GM18867 (cell line): ENCODE measurements around the gene HOXB6.

Experiments
- ATAC-seq: cut with Tn5 transposase; IDR thresholded peaks from one replicate; pipeline ENCODE4 v1.9.1; 2021; ENCODE audit warnings: mild to moderate bottlenecking, moderate library complexity; ENCODE audit not compliant: unreplicated experiment

The HOXB6 gene

DNA sequence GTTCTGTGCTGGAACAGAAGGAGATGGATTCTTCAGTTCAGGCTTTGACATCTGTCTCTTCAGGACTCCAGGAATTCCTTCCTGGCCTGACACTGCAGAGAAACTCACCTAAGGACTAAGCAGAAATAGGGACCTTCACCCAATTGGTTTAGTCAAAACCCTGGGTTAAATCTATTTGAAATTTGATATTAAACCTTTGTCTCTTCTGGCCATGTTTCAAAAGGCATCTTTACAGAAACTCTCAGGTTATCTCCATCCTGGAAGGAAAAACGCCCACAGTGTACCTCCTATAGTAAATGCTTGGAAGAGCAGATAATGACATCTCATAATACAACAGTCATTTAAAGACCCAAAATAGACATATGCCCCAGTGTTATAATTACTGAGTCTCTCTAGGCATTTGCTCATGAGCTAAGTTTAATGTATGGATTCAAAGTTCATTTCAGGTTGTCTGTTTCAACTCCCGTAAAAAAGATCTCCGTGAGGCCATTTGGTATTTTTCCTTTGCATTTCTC lies 21.0 kb downstream of the HOXB6 start:
- ATAC-seq = no peak

DNA sequence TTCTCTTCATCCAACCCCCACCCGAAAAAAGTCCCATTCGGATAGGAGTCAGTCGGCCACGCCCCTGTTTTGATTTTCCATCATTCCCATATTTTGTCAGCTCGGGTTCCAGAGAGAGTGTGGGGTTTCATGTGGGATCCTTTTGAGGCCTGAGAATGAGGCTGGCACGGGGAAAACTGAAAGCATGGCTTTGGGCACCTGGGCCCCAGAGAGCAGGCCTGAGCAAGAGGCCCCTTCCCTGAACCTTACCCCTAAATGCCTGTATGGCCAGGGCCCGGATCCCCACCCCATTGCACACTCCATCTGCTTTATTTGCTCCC lies 22.1 kb downstream of the HOXB6 start:
- ATAC-seq = no peak

DNA sequence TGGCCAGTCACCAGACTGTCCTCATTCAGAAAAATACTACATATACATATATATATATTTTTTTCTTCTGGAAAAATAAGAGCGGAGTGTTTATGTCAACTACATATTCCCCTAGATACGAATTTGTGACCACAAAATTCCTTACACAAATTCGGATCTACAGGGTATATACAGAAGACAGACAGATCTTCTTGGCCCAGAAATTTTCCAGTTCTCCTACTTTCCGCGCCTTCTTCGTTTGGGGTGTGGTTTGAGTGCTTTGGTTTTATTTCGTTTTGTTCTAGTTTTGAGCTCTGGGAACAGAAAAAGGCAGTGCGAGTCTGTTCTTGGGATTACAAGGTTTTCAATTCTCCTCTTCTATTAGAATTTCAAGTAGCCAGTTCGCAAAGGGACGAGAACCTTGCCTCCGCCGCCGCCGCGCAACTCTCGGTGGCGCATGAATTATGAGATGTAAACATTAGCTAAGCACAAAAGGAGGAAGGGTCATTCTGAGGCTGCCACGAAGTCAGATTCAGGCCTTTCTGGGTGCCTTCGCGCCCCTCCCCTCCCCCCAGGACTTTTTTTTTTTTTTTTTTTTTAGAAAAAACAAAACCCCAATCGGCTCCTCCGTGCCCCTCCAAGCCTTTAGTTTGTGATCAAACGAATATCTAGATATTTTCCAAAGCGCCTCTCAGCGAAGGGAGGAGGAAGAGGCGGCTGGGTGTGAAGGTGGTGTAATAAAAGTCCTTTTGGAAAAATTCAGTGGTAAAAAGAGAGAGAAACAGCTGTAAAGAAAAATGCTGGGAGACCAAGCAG lies 24.8 kb downstream of the HOXB6 start:
- no peak for ATAC-seq

DNA sequence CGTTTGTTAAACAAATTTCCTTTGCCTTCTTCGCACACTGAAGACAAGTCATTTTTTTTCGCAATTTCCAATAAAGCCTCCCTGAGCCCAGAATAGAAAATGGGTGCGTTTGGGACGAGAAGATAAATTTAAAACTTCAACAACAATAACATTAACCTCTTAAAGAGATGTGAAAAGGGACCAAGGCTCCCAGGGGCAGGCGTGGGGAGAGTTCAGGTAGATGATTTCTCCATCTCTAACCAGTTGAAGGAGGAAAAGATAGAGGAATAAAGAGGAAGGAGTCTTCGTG lies 25.4 kb downstream of the HOXB6 start:
- ATAC-seq = no peak

DNA sequence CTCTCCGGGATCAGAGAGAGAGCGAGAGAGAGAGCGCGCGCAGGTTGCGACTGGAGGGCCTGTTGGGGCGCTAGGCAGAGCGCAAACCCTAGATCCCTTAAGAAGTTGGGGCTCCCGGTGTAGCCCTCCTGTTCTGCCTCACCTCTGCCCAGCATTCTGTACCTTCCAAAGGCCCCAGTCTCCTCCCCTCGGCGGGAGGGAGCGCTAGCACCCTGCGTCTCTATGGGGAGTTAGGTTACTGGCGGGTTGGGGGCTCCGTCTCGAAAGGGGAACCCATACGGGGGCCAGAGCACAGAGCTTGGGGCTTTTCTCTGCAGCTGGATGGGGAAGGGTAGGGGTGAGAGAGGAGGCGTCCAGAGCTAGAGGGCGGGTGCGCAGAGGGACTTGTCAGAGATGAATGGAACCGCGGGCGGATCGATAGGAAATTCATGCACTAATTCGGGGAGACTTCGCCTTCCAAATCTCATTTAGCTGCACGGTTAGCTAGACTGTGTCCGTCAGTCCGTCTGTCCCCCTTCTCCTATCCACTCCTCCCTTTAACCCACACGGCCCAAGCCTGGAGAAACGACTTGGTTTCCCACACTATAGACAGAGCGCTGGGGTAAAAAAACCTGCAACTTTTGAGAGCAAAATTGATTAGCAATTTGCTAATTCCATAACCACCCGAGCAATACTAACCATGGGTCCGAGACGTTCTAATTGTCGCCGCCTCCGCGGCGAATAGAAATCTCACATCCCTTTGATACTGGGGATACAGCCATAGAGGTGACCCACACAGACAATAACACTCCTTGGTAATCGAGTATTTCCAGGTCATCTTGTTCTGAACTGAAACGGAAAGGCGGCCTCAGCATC lies 25.9 kb downstream of the HOXB6 start:
- peak; percentile 46 for ATAC-seq

DNA sequence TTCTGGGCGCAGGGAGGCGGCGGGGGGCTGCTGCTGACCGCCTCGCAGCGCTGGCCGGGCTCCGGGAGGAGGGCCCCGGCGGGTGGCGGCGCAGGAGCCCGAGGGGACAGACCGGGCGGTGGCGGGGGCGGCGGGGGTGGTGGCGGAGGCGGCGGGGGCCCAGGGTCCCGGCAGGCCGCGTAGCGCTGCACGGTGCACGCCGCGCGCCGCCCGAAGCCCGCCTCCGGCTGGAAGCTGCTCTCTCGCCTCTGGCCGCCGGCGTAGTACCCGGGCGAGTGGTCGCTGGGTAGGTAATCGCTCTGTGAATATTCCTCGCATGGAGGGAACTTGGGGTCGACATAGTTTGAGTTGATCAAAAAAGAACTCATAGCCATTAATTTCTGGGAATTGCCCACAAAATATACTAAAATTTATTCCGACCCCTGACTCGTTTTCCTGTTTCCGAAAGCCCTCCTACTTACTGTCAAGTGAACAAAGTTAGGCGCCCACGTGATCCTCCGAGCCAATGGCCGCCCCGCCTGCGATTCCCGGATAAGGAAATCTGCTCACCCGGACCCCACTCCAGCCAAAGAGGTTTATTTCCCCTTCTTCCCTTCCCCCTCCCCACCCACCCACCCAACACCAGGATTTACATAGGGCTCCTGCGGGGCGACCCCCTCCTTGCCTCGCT lies 26.7 kb downstream of the HOXB6 start, which contains the start of gene HOXB4:
HOXB4 (minus strand) TSS at position 405 of the 670 bp plus-strand sequence; CDS start at position 374, 31 bp downstream.
- peak; percentile 63 for ATAC-seq

DNA sequence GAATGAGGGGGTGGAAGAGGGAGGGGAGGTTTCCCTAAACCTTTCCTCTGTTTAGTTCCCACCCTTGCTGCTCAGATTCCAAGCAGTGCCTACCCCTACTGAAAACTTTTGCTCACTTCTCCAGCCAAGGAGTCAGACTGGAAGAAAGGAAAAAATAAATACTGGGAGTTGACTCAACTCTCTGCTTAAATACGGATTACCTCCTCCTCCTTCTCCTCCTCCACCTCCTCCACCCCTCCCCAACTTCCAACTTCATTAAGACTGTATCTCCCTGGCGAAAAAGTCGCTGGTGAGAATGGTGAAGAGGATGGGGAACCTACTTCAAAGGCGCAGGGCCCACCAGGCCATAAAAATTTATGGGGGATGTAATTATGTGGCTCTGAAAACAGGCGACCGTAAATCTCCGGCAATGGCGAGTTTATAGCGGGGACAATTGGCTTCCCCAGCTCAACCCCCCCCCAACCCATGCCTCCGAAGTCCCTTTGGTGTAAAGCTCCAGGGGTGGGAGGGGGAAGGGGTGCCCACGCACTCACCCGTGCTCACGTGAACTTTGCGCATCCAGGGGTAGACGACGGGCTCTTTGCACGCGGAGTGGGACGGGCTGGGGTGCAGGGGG lies 27.3 kb downstream of the HOXB6 start:
- ATAC-seq = peak; percentile 12

DNA sequence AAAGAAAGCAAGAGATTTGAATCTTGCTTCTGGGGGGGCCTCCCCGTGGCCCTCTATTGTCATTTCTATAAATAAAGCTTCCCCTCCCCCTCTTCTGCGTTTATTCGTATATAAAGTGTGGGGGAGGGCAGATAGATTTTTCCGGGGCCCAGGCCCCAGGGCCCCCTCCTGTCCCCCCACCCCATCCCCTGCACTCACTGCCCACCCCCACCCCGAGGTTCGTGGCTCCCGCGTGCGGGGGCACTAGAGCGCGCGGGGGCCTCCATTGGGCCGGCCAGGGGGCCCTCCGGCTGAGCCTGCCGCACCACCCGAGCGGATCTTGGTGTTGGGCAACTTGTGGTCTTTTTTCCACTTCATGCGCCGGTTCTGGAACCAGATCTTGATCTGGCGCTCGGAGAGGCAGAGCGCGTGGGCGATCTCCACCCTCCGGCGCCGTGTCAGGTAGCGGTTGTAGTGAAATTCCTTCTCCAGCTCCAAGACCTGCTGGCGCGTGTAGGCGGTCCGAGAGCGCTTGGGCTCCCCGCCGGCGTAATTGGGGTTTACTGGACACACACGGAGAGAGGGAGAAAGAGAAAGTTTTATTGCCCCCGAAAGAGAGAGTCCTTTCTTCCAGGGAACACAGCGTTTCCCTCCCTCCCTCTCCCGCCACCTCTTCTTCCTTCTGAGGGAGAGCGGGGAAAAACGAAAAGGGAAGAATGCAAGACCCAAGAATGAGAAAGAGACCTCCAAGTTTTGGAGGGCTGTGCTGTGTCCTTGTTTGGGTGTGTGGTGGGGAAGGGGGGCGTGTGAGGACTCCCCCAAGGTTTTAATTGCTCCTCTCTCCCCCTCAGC lies 28.1 kb downstream of the HOXB6 start:
- ATAC-seq = no peak

DNA sequence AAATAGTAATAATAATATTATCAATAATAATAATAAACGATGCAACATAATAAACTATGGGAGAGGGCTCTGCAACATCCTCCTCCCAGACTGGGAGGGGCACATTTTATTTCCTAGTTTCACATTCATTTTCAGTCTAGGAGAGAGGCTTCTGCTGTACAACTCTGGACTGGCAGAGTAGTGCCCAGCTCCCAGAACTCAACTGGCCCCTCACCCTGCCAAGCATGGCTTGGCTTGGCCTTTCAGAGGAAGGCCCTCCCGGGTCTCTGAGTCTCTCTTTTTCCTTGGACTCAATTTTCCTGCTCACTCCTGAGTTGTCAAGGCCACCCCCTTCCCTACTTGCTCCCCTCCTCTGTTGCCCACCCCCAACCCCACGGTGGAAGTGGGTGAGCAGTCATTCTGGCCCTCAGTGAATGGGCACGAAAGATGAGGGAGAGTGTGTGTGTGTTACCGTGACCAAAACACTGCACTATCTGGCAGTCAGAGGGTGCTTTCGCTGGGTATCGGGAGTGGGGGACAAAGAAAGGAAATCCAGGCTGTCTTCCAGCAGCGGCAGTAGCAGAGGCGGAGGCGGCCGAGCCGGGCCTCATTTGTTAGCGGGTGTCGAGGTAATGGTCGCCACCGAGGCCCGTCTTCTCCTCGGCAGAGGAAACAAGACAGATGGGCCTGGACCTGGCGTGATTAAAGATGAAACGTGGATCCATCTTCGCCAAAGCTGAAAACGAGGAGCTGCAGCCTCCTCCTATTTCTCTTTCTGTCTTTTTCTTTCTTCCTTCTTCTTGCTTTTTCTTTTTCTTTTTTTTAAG lies 28.9 kb downstream of the HOXB6 start:
- ATAC-seq = no peak

DNA sequence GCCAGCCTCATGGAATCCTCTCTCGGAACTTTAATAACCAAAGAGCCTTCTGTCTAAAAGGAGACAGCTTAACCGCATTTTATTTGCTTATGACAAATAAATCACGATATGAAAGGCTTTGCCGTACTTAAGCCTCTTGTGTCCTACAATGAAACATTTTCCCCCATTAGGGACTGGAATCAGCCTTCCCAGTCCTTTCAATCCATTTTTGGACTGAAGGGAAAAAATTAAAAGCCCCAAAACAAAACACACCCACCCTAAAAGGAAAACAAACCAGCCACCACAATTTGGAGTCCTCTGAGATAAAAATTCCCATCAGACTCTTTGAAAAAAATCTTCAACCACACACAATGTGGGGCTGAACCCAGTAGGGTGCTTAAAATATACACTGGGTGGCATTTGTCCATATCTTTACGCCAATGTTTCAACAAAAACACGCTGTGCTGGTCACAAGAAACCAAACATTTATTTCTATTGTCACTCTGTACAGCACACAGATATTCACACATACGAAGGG lies 29.7 kb downstream of the HOXB6 start:
- ATAC-seq = no peak

DNA sequence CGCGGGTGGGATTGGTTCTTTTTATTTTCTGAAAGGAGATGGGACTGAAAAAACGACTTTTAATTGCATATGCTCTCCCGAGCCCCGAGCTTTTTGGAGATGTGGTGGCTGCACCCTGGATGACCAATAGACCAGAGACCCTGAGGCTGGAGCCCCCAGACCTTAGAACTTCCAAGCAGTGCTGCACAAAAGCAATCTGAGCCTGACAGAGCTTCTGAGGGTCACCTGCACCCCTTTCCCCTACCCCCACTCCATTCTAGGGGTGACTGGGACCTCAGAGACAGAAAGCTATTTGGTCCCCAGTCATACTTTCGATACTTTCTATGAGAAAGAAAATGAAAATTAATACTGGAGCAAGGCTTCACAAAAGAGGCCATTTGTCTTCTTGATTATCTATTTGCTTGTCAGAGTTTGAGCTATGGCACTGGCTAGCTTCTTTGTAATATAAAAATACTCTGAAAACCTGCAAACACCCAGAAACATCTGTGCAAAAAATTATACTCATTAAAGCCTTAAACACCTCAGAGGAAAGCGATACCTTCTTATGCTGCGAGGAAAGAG lies 30.2 kb downstream of the HOXB6 start:
- no peak for ATAC-seq

DNA sequence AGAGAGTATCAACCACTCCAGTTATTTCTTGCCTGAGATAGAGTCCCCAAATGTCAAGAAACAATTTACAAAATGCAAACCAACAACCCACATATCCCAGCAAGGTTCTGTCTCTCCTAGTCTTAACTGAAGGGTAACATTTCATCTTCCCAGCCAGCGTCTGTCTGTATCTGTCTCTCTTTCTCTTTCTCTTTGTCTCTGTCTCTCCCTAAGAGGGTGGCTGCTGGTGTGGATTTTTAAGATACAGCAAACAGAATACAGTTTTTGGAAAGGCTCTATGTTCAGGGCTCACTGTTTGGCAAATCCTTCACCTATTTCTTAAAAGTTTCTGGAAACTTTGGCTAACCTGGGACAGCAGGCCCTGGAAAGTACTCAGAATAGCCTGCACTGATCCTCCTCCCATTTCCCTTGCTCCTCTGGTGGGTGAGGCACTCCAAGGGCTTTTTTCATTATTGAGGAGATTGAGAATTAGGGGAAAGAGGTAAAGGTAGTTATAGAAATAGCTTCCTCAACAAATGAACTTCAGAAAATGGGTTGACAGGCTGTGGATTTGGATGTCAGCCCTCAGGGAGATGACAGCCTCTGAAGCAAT lies 32.9 kb downstream of the HOXB6 start:
- ATAC-seq = no peak

DNA sequence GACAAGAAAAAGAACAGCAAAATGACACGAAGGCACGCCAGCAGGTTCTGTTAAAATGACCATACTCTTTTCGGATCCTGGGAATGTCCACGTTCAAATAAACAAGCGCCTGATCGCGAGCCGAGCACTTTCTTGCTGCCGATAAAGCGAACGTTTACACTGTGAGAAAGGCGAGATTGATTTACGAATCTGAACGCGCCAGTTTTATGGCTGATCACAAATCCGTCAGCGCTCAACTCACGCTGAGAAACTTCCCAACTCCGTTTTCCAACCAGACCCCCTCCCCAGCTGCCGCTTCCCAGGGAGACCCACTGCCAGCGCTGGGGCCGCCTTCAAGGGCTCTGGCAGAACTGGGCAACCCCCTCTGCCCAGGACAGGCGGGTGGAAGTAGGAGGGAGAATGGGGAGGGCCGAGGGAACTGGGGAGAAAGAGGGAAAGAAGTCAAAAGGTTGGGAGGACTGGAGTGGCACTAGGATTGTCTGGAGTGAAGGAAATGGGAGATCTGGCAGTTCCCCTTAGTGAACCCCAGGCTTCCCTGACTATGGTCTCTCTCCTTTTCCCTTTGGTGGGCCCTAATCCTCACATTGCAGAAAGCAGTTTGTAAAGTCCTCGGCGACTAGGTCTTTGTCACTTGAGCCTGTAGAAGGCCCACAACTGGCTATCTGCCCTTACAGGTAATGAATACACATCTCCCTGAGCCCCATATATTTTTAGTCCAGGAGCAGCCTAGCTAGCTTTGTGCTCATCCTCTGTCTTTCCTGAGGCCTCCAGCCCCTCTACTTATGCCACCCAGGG lies 33.6 kb downstream of the HOXB6 start:
- ATAC-seq = no peak

DNA sequence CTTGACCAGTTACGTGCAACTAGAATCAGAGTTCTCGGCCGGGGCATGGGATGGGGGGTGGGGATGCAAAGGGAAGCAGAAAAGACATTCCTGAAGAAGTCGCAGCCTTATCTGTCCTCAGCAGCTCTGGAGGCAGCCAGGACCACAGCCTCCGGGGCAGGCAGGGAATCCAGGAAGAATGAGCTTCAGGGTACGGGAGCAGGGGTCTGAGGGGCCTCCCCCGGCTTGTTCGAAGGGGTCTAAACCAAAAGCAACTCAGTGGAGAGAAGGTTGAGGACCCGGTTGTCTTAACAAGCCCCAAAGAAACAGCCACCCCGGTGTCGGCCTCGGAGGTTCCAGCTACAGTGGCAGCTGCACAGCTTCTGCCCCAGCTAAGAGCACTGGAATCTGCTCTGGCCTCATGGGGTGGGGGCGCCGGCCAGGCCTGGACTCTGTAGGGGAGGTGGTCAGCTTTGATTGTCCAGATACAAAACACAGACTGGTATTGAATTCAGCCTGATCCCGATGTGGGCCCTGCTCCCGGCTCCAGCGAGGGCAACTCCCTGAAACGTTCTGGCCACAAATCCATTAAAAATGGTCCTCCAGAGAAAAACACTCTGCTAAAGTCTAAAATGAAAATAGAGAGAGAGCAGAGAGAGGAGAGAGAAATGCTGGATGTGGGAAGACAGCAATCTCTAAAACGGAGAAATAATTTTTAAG lies 34.3 kb downstream of the HOXB6 start:
- ATAC-seq = no peak

DNA sequence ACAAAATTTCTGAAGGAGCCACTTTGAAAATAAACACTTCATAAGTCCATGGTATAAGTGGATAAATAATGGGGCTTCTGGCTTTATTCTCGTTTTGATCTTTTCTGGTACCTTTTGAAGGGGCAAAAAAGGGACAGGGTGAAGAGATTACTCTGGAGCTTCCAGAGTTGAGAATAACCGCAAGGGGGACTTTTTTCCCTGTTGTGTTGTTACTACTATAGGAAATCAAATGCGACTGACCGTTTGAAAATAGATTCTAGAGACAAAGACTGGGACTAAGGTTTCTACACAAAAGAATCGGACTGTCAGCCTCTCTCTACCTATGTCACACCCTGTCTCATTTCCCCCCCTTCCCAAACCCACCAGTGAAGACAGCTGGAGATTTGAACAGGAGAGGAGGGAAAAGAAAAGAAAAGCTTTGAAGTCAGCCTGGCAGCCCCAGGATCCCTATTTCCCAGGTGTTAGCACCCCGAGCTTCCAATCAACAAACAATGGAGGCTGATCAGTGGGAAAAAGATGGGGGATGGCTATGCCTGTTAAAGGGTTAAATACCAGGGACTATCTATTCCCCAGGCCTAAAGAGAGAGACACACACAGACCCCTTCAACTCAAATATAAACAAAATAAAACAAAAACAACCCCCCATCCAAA lies 35.0 kb downstream of the HOXB6 start:
- no peak for ATAC-seq

DNA sequence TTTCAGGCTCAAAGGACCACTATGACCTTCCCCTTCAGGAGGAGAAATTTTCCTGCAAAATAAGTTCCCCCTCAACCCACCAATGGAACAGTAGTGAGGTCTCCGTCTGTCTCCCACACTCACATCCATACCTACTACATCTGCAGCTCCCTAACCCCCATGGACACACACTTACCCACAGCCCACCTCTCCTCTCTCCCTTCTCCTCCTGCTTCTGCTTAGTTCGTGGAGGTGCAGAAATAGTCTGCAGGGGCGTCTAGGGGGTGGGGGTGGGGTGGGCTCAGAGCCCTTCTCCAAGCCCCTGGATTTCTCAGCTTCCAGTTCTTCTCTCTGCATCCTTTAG lies 35.6 kb downstream of the HOXB6 start:
- no peak for ATAC-seq
